ENCODE data around the gene ZNF217.
A peak's percentile ranks its signal among the peaks of the same experiment; 100 is the strongest.
"Not testable (repeated sequence)": the region's sequence is repeated elsewhere in the genome, so short reads cannot be mapped to it uniquely, and the experiment has no call there.

The ZNF217 gene

DNA sequence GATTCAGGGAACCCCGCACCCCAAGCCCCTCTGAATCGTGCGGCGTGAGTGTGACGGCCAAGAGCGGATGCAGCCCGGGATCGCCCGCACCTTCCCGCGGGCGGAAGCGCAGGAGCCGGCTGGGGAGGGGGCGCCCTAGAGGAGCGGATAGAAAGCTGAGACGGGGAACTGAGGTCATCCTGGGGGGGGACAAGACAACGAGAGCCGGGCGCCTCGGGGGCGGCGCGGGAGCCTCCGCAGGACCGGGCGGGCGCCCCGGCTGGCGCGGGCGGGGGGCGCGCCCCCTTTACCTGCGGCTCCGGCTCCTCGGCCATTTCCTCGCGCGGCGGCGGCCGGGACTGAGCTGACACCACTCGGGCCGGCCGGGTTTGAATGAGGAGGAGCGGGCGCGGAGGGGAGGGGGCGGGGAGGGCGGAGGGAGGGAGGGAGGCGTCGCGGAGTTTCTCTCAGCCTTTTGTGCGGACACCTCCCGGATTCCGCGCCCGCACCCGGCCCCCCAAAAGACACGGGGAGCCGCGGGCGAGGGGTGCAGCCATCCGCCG lies at the start of gene ZNF217:
ZNF217 (minus strand) TSS at position 374 of the 542 bp plus-strand sequence. CDS start 11,013 bp downstream, outside the sequence.
- peak; percentile 75 for DNase-seq

DNA sequence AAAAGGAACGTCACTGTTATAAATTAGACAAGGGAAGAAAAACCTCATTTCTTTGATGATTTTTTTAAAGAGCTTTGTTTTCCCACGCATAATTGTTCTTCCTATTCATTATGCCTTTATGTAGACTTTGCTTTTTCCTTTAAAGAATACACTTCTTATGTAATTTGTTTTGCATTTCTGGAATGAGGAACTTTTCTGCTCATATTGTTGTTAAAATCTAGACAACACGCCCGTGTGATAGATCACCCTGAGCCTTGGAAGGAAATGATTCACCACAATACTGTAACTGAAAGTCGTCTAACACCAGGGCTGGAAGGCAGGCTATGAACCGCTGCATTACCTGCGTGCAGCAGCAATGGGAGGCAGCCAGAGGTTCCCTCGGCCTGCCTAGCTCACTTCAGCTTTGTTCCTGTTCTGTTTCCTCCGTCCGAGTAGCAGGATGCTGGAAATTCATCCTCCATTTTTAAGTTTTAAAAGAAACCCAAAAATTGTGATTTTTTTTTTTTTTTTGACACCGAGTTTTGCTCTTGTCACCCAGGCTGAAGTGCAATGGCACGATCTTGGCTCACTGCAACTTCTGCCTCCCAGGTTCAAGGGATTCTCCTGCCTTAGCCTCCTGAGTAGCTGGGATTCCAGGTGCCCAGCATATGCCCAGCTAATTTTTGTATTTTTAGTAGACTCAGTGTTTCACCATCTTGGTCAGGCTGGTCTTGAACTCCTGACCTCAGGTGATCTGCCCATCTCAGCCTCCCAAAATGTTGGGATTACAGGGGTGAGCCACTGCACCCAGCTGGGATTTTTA lies 49.6 kb upstream of the ZNF217 start:
- peak; percentile 79 for DNase-seq

DNA sequence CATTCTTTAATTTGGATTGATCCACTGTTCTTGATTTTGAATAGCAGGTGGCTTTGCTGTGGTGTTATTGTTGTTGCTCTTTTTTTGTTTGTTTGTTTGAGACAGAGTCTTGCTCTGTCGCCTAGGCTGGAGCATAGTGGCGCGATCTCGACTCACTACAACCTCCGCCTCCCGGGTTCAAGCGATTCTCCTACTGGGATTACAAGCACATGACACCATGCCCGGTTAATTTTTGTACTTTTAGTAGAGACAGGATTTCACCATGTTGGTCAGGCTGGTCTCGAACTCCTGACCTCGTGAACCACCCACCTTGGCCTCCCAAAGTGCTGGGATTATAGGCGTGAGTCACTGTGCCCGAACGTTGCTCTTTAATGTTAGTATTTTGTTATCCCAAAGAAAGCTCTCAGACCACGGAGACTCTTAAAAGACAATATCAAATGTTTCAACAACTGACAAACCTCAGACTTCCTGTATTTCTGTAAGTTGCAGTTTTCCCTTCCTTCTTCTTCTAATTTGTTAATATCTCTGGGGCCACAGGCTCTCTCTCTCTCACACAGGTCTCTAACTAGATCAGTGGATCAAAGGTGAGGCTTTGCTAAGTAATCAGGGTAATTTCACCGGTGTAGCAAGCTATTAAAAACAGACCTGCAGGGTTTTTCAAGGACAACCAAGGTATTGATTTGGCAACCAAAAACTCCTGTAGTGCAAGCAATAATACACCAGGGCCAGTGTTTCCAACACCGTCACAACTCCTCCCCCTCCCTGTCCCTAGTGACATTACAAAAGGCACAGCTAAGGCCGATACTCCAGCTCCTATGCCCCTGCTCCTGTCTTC lies 48.8 kb upstream of the ZNF217 start:
- DNase-seq: peak; percentile 59

DNA sequence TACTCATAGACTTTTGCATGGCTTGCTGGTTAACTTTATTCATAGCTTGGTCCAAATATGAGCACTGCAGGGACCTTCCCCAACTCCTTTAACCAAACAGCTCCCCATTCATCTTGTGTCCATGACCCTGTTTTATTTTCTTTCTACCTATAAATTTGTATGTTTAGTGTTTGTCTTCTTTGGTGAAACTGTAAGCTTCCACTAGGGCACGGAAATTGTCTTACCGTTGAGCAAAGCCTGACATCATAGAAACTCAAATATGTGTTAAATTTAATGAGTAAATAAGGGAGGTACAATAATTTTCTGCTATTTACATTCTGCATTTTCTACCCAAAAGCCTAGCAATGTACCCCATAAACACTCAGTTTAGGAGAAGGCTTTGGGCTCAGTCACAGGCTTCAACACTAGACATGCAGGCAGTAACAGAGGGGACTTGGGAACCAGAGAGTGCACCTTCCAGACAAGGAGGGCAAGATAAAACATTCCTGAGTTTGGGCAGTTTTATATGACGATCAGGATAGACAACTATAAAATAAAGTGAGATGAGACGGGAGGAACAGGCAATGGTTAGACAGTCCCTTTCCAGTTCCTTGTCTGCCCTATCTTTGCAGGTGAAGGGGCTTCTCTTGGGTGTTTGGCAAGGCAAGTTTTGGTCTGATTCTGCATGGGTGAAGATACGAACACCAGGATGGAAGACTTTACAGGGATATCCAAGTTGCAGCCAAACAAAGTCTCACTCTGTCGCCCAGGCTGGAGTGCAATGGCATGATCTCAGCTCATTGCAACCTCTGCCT lies 46.2 kb upstream of the ZNF217 start:
- no peak for DNase-seq

DNA sequence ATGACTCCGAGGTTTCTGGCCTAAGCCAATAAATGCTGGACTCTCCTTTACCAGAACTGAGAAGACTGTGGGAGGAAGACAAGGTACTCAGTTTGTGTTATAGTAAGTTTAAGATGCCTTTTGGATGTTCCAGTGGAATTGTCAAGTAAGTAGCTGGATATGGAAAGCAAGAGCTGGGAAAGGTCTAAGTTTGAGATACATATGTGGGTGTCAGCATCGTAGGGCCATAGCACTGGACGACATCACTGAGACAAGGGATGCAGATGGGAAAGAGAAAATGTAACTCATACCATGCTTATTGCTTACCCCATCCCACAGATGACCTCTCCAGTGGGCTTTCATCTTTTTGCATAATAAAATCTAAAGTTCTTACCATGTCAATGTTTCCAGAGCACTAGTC lies 45.5 kb upstream of the ZNF217 start:
- DNase-seq: no peak

DNA sequence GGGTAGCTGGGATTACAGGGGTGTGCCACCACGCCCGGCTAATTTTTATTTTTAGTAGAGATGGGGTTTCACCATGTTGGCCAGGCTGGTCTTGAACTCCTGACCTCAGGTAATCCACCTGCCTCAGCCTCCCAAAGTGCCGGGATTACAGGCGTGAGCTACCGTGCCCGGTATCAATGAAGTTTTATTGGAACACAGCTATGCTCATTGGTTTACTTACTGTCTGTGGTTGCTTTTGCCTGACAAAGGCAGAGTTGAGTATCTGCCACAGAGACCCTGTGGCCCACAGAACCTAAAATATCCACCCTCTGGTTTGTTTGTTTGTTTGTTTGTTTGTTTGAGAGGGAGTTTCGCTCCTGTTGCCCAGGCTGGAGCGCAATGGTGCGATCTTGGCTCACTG lies 43.7 kb upstream of the ZNF217 start:
- DNase-seq: not testable (repeated sequence)

DNA sequence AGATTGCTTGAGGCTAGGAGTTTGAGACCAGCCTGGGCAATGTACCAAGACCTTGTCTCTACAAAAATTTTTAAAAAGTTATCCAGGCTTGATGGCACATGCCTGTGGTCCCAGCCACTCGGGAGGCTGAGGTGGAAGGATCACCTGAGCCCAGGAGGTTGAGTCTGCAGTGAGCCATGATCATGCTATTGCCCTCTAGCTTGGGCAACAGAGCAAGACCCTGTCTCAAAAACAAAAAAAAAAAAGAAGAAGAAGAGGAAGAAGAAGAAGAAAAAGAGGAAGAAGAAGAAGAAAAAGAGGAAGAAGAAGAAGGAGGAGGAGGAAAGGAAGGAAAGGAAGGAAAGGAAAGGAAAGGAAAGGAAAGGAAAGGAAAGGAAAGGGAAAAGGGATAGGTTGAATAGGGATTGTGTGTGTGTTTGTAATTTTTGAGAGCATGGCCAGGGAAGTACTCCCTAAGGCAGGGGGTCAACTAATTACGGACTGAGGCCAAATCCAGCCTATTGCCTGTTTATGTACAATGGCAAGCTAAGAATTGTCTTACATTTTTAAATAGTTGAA lies 43.0 kb upstream of the ZNF217 start:
- no peak for DNase-seq

DNA sequence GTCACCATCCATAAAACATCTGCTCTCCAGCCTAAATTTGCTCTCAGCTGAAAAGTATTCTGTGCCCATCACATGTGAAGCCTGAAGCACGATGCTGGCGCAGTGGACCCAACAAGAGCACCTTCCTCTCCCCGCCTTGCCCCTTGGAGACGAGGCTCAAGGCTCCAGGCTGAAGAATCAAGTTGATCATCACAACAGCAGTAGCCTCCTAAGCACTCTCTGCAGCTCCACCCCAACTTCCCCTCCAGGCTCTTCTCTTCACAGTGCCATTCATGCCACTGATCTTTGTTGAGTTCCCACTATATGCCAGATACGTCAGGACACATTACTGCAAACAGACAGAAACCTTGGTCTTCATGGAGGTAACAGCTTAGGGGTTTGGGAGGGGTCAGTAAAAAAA lies 41.6 kb upstream of the ZNF217 start:
- no peak for DNase-seq

DNA sequence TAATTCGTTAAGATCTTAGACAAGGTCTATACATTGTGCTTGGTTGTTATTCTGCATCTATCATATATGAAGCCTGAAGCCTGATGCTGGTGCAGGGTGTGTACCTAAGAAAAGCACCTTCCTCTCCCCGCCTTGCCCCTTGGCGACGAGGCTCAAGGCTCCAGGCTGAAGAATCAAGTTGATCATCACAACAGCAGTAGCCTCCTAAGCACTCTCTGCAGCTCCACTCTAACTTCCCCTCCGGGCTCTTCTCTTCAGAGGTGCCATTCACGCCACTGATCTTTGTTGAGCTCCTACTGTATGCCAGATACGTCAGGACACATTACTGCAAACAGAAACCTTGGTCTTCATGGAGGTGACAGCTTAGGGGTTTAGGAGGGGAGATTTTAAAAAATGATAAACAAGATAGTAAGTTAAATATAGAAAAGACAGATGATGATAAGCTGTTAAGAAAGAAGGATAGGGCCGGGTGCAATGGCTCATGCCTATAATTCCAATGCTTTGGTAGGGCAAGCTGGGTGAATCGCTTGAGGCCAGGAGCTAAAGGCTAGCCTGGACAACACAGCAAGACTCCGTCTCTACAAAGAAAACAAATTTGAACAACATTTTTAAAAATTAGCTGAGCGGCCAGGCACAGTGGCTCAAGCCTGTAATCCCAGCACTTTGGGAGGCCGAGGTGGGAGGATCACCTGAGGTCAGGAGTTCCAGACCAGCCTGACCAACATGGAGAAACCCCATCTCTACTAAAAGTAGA lies 38.4 kb upstream of the ZNF217 start:
- no peak for DNase-seq

DNA sequence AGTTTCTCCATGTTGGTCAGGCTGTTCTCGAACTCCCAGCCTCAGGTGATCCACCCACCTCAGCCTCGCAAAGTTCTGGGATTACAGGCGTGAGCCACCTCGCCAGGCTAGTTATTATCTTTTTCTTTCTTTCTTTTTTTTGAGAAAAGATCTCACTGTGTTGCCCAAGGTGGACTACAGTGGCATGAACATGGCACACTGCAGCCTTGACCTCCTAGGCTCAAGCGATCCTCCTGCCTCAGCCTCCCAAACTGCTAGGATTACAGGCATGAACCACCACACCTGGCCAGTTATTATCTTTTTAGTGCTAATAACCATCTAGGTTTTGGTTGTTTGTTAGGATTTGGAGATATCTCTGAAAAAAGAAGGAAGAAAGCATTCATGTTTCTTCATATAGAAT lies 35.8 kb upstream of the ZNF217 start:
- DNase-seq: no peak

DNA sequence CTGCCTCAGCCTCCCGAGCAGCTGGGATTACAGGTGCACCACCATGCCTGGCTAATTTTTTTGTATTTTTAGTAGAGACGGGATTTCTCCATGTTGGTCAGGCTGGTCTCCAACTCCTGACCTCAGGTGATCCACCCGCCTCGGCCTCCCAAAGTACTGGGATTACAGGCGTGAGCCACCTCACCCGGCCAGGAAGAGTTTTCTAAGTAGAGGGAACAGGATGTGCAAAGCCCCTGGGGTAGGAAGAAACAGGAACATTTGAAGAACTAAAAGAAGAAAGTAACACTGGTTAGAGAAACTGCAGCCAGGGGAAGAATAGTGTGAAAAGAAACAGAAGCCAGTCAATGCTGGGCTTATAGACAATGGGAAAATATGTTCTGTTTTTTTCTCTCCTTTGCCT lies 35.1 kb upstream of the ZNF217 start:
- not testable (repeated sequence) for DNase-seq

DNA sequence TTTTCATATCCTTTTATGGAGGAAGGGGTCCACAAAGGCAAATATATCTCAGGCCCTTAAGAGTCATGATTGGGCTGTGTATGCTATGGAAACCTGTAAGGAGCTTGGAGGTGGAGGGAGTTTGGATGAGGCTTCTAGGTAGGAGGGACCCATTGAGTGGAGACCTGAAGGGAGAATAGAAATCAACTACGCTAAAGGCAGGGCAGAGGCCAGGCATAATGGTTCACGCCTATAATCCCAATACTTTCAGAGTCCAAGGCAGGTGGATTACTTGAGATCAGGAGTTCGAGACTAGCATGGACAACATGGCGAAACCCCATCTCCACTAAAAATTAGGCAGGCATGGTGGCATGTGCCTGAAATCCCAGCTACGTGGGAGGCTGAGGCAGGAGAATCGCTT lies 34.4 kb upstream of the ZNF217 start:
- no peak for DNase-seq

DNA sequence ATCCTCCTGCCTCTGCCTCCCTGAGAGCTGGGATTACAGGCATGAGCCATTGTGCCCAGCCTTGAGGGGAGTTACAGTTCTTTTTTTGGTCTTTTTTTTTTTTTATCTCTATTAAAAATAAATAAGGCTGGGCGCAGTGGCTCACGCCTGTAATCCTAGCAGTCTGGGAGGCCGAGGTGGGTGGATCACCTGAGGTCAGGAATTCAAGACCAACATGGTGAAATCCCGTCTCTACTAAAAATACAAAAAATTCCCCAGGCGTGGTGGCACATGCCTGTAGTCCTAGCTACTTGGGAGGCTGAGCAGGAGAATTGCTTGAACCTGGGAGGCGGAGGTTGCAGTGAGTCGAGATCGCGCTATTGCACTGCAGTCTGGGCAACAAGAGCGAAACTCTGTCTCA lies 33.4 kb upstream of the ZNF217 start:
- not testable (repeated sequence) for DNase-seq

DNA sequence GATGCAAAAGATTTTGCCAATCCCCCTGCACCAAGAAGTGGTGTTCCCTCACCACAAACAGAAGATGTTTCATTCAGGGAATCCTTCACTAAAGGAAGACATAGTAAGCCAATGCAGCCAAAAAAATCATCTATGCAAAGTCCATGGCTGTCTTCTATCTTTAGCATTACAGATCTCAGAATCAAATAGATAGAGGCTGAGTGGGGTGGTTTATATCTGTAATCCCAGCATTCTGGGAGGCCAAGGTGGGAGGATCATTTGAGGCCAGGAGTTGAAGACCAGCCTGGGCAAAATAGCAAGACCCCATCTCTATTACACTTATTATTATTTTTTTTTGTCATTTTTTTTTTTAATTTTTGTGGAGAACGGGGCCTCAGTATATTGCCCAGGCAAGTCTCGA lies 32.9 kb upstream of the ZNF217 start:
- no peak for DNase-seq

DNA sequence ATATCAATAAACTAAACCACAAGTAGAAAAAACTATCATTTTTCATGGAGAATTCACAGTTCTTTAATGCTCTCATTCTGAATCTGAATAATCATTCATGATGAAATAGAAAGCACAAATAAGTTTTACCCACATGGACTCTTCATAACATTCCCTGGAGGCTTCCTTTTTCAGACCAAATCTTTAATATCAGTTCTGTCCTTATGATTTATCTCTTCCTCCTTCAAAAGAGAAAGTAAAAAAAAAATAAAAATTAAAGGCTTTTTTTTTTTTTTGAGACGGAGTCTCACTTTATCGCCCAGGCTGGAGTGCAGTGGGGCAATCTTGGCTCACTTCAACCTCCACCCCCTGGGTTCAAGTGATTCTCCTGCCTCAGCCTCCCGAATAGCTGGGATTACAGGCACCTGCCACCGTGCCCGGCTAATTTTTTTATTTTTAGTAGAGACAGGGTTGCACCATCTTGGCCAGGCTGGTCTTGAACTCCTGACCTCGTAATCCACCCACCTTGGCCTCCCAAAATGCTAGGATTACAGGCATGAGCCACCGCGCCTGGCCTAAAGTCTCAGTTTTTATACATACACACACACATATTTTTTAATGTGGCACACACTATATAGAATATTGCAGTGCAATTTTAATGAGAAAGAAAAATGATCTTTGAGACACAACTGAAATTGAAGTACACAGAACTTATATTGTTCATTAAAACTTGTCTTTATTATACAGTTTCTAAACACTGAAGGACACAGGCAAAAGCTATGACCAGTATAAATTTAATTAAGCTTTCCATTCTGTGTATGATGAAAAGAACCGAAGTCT lies 31.9 kb upstream of the ZNF217 start:
- no peak for DNase-seq

DNA sequence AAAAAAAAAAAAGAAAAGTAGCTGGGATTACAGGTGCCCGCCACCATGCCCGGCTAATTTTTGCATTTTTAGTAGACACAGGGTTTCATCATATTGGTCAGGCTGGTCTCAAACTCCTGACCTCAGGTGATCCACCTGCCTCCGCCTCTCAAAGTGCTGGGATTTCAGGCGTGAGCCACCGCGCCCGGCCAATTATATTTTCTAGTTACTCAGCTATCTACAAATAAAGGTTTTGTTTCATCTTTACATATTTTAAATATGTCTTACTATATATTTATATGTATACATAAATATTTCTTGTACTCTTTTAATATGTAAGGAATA lies 31.2 kb upstream of the ZNF217 start:
- not testable (repeated sequence) for DNase-seq

DNA sequence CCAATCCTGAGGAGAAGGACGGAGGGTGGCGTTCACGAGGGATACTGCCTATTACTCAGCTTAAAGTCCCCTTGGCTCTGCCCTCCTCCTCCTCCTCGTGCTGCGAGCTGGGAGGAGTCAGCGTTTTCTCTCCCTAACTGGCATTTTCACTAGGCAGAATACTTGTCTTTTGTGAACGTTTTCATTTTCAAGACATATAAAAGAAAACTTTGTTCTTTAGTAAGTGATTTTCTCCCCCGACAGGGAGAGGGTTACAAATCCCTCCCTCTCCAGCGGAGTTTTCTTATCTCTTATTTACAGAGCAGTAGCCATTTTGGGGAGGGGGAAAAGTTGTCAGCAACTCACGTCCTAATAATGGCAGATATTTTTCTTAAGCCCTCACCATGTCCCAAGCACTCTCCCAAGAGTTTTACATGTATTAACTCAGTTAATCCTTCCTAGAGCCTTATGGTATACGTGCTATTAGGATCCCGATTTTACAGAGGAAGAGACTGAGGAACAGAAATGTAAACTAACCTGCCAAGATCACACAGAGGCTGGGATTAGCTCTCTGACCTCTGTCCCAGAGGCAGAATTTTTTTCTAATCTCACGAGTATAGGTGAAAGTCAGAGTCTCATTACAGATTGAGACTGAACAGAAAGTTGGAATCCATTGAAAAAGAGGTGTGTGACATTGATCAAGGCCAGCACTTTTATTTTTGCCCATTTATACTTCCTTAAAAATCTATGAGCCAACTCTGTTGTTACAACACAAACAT lies 30.0 kb upstream of the ZNF217 start:
- DNase-seq: peak; percentile 76

DNA sequence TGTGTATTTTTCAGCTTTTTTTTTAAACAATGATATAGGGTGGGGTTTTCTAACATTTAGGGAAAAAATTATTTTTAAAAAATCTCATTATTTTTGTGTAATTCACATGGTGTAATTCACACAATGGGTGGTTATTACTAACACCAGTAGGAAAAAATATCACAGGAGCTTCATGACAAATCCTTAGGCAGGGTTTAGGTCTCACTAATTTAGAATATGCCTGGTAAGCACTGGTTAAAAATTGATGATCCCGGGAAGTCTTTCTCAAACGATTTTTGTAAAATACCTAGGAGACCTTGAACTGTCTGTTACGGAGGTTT lies 29.5 kb upstream of the ZNF217 start:
- DNase-seq: no peak

DNA sequence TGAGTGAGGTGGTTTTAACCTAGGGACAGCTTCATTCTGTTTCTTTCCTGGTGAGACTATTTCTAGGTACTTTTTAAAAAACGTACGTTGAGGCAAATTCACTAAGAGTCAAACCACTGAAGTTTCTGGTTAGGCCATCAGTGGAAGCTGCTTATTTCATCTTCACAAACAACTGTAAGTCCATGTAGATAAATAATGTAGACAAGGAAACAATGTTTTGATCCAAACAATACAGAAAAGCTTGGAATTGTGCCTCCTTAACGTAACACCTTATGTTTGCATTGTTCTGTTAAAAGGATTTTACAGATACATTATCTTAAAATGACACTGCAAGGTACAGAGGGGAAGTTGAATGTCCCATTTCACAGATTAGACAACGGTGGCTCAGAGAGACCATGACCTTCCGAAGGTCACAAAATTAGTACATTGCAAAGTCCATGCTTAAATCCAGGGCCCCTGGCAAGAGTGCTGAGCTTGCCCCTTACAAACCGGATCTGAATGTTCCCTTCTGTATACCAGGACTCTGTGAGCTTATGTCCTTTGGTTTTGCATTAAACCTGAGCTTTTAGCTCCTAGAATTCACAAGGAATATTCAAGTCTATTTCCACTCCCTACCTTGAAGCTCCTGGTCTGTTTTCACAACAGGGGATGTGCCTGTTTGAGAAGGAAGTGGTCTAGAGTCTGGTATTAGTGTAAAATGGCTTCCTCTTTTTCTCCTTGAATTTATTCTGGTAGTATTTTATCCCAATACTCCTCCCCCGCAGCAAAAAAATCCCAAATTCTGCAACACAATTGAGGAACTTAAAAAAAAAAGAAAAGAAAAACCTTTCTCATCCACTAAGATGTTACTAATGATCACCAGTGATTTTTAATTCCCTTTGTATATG lies 28.9 kb upstream of the ZNF217 start:
- no peak for DNase-seq

Measured in fibroblast of skin of right quadriceps (primary cell).